H1 (cell line): ENCODE results near the gene BRSK2. TPM values are rescaled to one million over a fixed set of nuclear protein-coding genes. Genes with fewer than 3 reads are reported as not detected.

Source experiments
- BCL11A ChIP-seq, 2 experiments: IDR thresholded peaks; one replicate each; pipeline ENCODE4 v1.6.1; 2011; ENCODE audit warnings: low read depth in 2 of 2, low read length in 2 of 2, mild to moderate bottlenecking in 2 of 2
- CHD7 ChIP-seq: fragments of 300-600 bp; sonication (generic); IDR thresholded peaks from 2 replicates; pipeline ENCODE4 v1.7.1; 2012; ENCODE audit warnings: low read length, moderate library complexity, mild to moderate bottlenecking, inconsistent platforms; ENCODE audit not compliant: insufficient replicate concordance
- POLR2A ChIP-seq, 2 experiments: IDR thresholded peaks; 1 replicate in 1 of 2; 2 replicates in 1 of 2; pipeline ENCODE4 v1.6.1; 2011; ENCODE audit warnings: low read depth in 2 of 2, low read length in 2 of 2, mild to moderate bottlenecking in 2 of 2; ENCODE audit errors: control extremely low read depth in 1 of 2
- RFX5 ChIP-seq: IDR thresholded peaks from 2 replicates; pipeline ENCODE4 v1.6.1; 2011; ENCODE audit warnings: low read depth, low read length, improper control_type of control experiment, borderline replicate concordance
- SIN3A ChIP-seq, 2 experiments: IDR thresholded peaks in 1 of 2; conservative IDR thresholded peaks in 1 of 2; 2 replicates each; pipeline ENCODE4 v1.6.1; 2011 to 2012; ENCODE audit warnings: low read length in 2 of 2, improper control_type of control experiment in 1 of 2, low read depth in 1 of 2, mild to moderate bottlenecking in 1 of 2
- polyA plus RNA-seq, 7 experiments: library from polyadenylated mRNA; depleted of rRNA in 3 of 7; stranded (reverse) in 5 of 7; unstranded in 2 of 7; fragments of >200 nt in 5 of 7; fragments of 200-250 nt in 2 of 7; gene quantifications; 1 replicate in 5 of 7; 2 replicates in 1 of 7; 4 replicates in 1 of 7; pipeline versions ENCODE4 v1.2.1 to v1.2.3, GENCODE V29; 2011 to 2013; ENCODE audit warnings: missing spikeins in 2 of 7, mixed read lengths in 2 of 7
- total RNA-seq: library from RNA; stranded (reverse); fragmentation: NEBNext Ultra II Directional; extraction: Animal tissue kit (Norgen Biotek cat#: 25700); gene quantifications from 2 replicates; pipeline ENCODE4 v1.2.1, GENCODE V29; 2021
- TF ChIP-seq, protein P1 (sequence below): IDR thresholded peaks from 2 replicates; pipeline ENCODE4 v1.6.1; 2012; ENCODE audit warnings: inconsistent platforms

BRSK2 gene
- total and polyA plus RNA-seq, 2 of the 8 experiments (the other 6 are each of a cell fraction or from before 2014, with no cell fraction given), result 17.3 to 27.1 TPM

GRCh38 chr11:1359556-1359955, 30.2 kb upstream of the BRSK2 start (continued):
- TF ChIP-seq CHD7 (no peak), SIN3A (conservative IDR thresholded peaks at IDR 0.05 in 1 of 2, IDR thresholded peaks at IDR 0.05 in 1 of 2; ENCODE audit: low read depth in 1 of 2, low read length in 2 of 2) (no peak), POLR2A (IDR thresholded peaks at IDR 0.05; ENCODE audit: control extremely low read depth in 1 of 2, low read depth in 2 of 2, low read length in 2 of 2) (no peak), RFX5 (no peak), BCL11A (IDR thresholded peaks at IDR 0.05; ENCODE audit: low read depth in 2 of 2, low read length in 2 of 2) (no peak)
- TF ChIP-seq, protein P1, sequence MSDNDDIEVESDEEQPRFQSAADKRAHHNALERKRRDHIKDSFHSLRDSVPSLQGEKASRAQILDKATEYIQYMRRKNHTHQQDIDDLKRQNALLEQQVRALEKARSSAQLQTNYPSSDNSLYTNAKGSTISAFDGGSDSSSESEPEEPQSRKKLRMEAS, result no peak
